A673 (cell line): ENCODE results near the gene SLC4A9. TPM values are rescaled to one million over a fixed set of nuclear protein-coding genes. Genes with fewer than 3 reads are reported as not detected.

Source experiments
- BruUV-seq: library from RNA; stranded (reverse); fragments of 400-500 nt; replicated peaks from 2 replicates; lab custom pipeline; 2021; lab: Mats Ljungman, UMichigan
- CTCF ChIA-PET: fragments of 300-600 bp; sonication (Branson Sonifier 250); formaldehyde crosslinking; loops from one replicate; lab custom pipeline; 2022; ENCODE audit warnings: antibody characterized with exemption; lab: Charles Lee
- POLR2A ChIA-PET: fragments of 300-600 bp; sonication (Branson Sonifier 250); formaldehyde crosslinking; loops from one replicate; lab custom pipeline; 2022; ENCODE audit warnings: antibody characterized with exemption; ENCODE audit not compliant: low non-redundant PET; lab: Charles Lee
- DNase-seq: peaks from one replicate; pipeline ENCODE4 v3.0.0-alpha.2; 2015; ENCODE audit warnings: low spot score
- H3K27ac ChIP-seq: fragments of 200-600 bp; sonication (generic); 2 replicates; pipeline ENCODE4 v1.5.1; 2016; ENCODE audit warnings: mixed run types, low read depth, mild to moderate bottlenecking, mixed read lengths, antibody characterized with exemption, low read length; ENCODE audit not compliant: poor library complexity, severe bottlenecking
- H3K27me3 ChIP-seq: fragments of 200-600 bp; sonication (generic); replicated peaks from 2 replicates; pipeline ENCODE4 v1.6.1; 2017; ENCODE audit warnings: mixed run types, low read depth, mild to moderate bottlenecking, mixed read lengths, antibody characterized with exemption, low read length; ENCODE audit not compliant: insufficient read depth, poor library complexity
- H3K36me3 ChIP-seq: fragments of 200-600 bp; sonication (generic); 2 replicates; pipeline ENCODE4 v1.6.1; 2016; ENCODE audit warnings: mixed run types, mild to moderate bottlenecking, mixed read lengths, antibody characterized with exemption, low read length; ENCODE audit not compliant: insufficient read depth, poor library complexity, severe bottlenecking
- H3K4me1 ChIP-seq: fragments of 200-600 bp; sonication (generic); 2 replicates; pipeline ENCODE4 v1.6.1; 2017; ENCODE audit warnings: mixed run types, mild to moderate bottlenecking, mixed read lengths, antibody characterized with exemption, low read length; ENCODE audit not compliant: insufficient read depth, poor library complexity, severe bottlenecking
- H3K4me3 ChIP-seq: fragments of 200-600 bp; sonication (generic); 2 replicates; pipeline ENCODE4 v1.5.1; 2016; ENCODE audit warnings: low read depth, mixed run types, mild to moderate bottlenecking, mixed read lengths, low read length; ENCODE audit not compliant: poor library complexity, severe bottlenecking
- H3K9me3 ChIP-seq: fragments of 200-600 bp; sonication (generic); 2 replicates; pipeline ENCODE4 v1.6.1; 2016; ENCODE audit warnings: mixed run types, low read depth, mild to moderate bottlenecking, mixed read lengths, antibody characterized with exemption, low read length; ENCODE audit not compliant: poor library complexity, severe bottlenecking
- EZH2 ChIP-seq: fragments of 200-600 bp; sonication (generic); IDR thresholded peaks from 2 replicates; pipeline ENCODE4 v1.6.1; 2017; ENCODE audit warnings: borderline replicate concordance, low read depth, mild to moderate bottlenecking, mixed read lengths, antibody characterized with exemption, low read length; ENCODE audit not compliant: poor library complexity, severe bottlenecking
- intact Hi-C: fragments of 100-400 bp; cut with micrococcal nuclease; formaldehyde crosslinking; loops from one replicate; pipeline ENCODE4 v1.10.0; 2022; ENCODE audit not compliant: unreplicated experiment
- total RNA-seq: library from RNA; stranded (reverse); gene quantifications from 2 replicates; pipeline ENCODE4 v1.2.3, GENCODE V29; 2021
- TF ChIP-seq, protein P1 (sequence below): fragments of 300-800, 200-600 bp; sonication (generic); conservative IDR thresholded peaks from 2 replicates; pipeline ENCODE4 v1.5.1; 2017; ENCODE audit warnings: low read depth, mild to moderate bottlenecking, antibody characterized with exemption, low read length, moderate library complexity, mixed read lengths

Gene SLC4A9
- total RNA-seq, 1 experiment from 2014 or later, result not detected

DNA sequence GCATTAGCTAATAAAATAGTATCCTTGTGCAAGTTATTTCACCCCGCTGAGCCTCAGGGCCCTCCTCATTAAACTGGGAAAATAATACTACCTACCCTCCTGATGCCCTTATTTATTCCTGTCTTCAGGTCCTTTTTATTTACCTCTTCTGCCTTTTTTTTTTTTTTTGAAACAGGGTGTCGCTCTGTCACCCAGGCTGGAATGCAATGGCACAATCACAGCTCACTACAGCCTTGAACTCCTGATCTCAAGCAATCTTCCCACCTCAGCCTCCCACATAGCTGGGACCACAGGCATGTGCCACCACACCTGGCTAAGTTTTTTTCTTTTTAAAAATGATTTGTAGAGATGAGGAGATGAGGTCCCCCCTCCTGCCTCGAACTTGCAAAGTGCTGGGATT, 34.5 kb upstream of the SLC4A9 start:
- CTCF ChIA-PET, result interaction anchor here (1.0 kb wide), 1 partner anchor 81 kb away, joined by 7 read pairs; no protein-coding TSS in a partner anchor
- H3K4me1 ChIP-seq, result peaks cover 51% of the 10 kb centered on the region
- POLR2A ChIA-PET, result no interaction called here
- DNase-seq, result no peak
- no TSS peak for BruUV-seq
- intact Hi-C loops, result no loop called here
- H3K9me3 ChIP-seq, result no peaks in the 10 kb centered on the region
- H3K27ac ChIP-seq, result no peak overlapping the region
- no peaks in the 10 kb centered on the region for H3K36me3 ChIP-seq
- H3K27me3 ChIP-seq, result no peaks in the 10 kb centered on the region
- TF ChIP-seq, protein P1, sequence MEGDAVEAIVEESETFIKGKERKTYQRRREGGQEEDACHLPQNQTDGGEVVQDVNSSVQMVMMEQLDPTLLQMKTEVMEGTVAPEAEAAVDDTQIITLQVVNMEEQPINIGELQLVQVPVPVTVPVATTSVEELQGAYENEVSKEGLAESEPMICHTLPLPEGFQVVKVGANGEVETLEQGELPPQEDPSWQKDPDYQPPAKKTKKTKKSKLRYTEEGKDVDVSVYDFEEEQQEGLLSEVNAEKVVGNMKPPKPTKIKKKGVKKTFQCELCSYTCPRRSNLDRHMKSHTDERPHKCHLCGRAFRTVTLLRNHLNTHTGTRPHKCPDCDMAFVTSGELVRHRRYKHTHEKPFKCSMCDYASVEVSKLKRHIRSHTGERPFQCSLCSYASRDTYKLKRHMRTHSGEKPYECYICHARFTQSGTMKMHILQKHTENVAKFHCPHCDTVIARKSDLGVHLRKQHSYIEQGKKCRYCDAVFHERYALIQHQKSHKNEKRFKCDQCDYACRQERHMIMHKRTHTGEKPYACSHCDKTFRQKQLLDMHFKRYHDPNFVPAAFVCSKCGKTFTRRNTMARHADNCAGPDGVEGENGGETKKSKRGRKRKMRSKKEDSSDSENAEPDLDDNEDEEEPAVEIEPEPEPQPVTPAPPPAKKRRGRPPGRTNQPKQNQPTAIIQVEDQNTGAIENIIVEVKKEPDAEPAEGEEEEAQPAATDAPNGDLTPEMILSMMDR, result no peak
- no peak for TF ChIP-seq EZH2
- H3K4me3 ChIP-seq, result no peak overlapping the region

DNA sequence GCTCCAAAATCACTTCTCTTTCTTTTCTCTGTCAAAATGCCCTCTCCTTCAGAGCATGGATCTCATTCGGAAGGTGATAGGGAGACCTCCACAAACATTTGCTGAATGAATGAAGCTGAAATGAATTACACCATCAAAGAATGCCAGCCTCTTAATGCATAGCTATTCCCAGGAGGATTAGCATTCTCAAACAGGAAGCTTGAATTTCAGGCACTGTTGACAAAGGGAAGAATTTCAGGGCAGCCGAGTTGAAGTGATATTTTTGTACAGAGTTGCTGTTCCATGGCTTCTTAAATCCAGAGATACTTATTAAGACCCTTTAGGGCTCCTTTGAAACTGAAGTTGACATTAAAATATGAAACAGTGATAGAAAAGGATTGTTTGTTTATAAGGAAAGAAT, 32.4 kb upstream of the SLC4A9 start:
- peaks cover 51% of the 10 kb centered on the region for H3K4me1 ChIP-seq
- TF ChIP-seq, protein P1, result no peak
- no peak for TF ChIP-seq EZH2

DNA sequence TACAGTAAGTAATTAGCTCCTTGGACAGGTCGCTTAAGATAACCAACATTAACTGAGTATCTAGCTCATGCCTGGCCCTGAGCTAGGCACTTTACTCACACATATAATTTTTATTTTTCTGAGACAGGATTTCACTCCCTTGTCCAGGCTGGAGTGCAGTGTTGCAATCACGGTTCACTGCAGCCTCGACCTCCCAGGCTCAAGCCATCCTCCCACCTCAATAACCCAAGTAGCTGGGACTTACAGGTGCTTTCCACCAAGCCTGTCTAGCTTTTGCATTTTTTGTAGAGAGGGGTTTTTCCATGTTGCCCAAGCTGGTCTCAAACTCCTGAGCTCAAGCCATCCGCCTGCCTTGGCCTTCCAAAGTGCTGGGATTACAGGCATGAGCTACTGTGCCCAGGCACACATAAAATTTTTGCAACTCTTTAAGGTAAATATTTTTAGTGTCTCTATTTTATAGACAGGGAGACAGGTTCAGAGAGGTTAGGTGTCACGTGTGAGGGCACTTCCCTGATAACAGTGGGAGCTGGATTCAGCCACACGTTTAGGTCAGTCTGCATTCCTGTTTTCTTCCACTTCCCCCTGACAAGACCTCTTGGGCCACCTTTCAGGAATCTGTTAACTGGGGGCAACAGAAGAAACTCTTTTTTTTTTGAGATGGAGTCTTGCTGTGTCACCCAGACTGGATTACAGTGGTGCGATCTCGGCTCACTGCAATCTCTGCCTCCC, 31.8 kb upstream of the SLC4A9 start:
- H3K4me3 ChIP-seq, result no peak overlapping the region
- H3K4me1 ChIP-seq, result peaks cover 46% of the 10 kb centered on the region
- intact Hi-C loops, result no loop called here
- ChIA-PET CTCF (interaction anchor here (0.8 to 1.5 kb wide), 3 partner anchors 18 to 84 kb away, joined by 3 to 6 read pairs (median 5); partner anchors contain the start of gene HBEGF), POLR2A (no interaction called here)
- no peaks in the 10 kb centered on the region for H3K36me3 ChIP-seq
- H3K9me3 ChIP-seq, result no peaks in the 10 kb centered on the region
- no peak for DNase-seq
- H3K27me3 ChIP-seq, result no peaks in the 10 kb centered on the region
- no peak for TF ChIP-seq EZH2
- TF ChIP-seq, protein P1, result no peak
- no TSS peak for BruUV-seq
- peak overlapping the region; percentile 73 for H3K27ac ChIP-seq

More for the DNA sequence above, 32.4 kb upstream of the SLC4A9 start:
- no peaks in the 10 kb centered on the region for H3K36me3 ChIP-seq
- POLR2A ChIA-PET, result interaction anchor here (0.6 kb wide), 1 partner anchor 54 kb away, joined by 4 read pairs; no protein-coding TSS in a partner anchor
- no peak overlapping the region for H3K4me3 ChIP-seq
- no peaks in the 10 kb centered on the region for H3K27me3 ChIP-seq
- intact Hi-C loops, result no loop called here
- CTCF ChIA-PET, result interaction anchor here (0.6 to 1.5 kb wide), 3 partner anchors 9 to 83 kb away, joined by 3 to 12 read pairs (median 6); no protein-coding TSS in a partner anchor
- no TSS peak for BruUV-seq
- peak overlapping the region; percentile 73 for H3K27ac ChIP-seq
- DNase-seq, result peak; percentile 93
- H3K9me3 ChIP-seq, result no peaks in the 10 kb centered on the region
